HG03457 (cell line): ENCODE results near the gene ULK1.
A peak's percentile ranks its signal among the peaks of the same experiment; 100 is the strongest.
"Not testable (repeated sequence)": the region's sequence is repeated elsewhere in the genome, so short reads cannot be mapped to it uniquely, and the experiment has no call there.

Experiments
- ATAC-seq: cut with Tn5 transposase; IDR thresholded peaks from one replicate; pipeline ENCODE4 v1.9.1; 2021; ENCODE audit warnings: moderate number of reproducible peaks; ENCODE audit not compliant: unreplicated experiment

Gene ULK1

DNA sequence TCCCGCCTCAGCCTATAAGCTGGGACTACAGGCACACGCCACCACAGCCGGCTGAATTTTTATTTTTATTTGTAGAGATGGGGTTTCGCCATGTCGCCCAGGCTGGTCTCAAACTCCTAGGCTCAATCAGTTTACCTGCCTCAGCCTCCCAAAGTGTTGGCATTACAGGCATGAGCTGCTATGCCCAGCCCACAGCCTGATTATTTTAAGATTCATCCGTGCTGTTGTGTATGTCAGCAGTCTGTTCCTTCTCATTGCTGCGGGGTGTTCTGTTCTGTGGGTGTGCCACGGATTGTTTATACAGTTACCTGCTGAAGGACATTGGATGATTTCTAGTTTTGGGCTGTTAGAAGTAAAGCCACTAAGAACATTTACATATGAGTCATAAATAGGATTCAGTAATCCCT, 45.7 kb downstream of the ULK1 start:
- no peak for ATAC-seq

DNA sequence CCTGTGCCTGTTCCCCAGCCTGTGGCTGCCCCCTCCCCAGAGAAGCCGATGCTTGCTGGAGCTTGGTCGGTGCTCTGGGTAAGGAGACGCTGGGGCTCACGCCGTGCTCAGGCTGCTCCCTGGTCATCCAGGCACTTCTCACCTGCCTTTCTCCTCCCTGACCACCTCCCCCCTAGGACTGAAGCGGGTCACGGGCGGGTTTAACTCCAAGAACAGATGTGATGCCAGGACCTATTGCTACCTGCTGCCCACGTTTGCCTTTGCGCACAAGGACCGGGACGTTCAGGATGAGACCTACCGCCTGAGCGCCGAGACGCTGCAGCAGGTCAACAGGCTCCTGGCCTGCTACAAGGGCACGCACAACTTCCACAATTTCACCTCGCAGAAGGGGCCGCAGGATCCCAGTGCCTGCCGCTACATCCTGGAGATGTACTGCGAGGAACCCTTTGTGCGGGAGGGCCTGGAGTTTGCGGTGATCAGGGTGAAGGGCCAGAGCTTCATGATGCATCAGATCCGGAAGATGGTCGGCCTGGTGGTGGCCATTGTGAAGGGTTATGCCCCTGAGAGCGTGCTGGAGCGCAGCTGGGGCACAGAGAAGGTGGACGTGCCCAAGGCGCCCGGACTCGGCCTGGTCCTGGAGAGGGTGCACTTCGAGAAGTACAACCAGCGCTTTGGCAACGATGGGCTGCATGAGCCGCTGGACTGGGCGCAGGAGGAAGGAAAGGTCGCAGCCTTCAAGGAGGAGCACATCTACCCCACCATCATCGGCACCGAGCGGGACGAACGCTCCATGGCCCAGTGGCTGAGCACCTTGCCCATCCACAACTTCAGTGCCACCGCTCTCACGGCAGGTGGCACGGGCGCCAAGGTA, 46.9 kb downstream of the ULK1 start:
- ATAC-seq, result no peak

- ATAC-seq, result no peak
Observed at GRCh38 chr12:131941987-131942341, 47.5 kb downstream of the ULK1 start.

DNA sequence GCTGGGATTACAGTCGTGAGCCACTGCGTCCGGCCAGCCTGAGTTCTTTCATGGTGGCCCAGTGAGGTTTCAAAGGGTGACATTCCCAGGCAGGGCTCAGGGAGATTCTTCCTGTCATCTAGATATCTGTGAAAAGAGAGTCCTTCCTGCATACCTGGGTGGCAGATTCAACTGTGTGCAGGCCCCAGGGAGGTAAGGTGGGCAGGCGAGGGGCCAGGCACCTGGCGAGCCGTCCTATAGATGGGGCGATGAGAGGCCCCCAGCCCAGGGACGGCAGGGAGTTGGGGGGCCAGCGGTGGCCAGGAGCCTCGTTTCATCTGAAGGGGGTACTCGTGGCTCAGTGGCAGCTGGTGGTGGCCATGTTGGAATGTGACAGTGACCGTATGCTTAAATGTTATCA, 48.2 kb downstream of the ULK1 start:
- ATAC-seq, result no peak

- no peak for ATAC-seq
Observed at GRCh38 chr12:131943389-131943788, 49.0 kb downstream of the ULK1 start.

GRCh38 chr12:131943876-131944275, 49.5 kb downstream of the ULK1 start:
- ATAC-seq, result no peak

DNA sequence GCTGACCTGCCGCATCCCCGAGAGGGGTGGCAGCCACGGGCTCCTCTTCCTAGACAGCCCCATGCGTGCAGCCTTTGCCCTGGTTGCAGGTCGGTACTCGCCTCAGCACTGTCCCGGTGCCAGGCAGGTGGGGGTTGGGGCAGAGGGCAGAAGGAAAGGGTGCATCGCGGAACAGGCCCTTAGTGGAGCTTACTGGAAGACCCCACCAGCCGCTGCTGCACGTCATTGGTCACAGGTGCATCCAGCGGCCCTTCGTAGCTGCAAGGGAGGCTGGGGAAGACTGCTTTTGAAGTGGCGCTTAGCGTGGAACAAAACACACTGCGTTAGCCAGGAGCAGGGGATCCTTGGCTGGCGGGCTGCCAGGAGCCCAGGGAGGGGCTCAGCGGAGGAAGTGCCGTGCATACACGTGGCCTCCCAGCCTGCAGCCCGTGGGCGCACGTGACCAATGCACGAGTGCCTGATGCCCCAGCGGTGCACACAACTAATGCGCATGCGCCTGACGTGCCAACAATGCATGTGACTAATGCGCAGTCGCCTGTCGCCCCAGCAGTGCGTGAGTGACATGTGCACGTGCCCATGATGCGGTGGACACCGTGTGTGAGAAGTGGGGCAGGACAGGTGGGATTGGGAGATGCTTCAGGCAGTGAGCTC, 50.3 kb downstream of the ULK1 start:
- no peak for ATAC-seq

GRCh38 chr12:131946757-131947156, 52.3 kb downstream of the ULK1 start:
- ATAC-seq, result no peak

DNA sequence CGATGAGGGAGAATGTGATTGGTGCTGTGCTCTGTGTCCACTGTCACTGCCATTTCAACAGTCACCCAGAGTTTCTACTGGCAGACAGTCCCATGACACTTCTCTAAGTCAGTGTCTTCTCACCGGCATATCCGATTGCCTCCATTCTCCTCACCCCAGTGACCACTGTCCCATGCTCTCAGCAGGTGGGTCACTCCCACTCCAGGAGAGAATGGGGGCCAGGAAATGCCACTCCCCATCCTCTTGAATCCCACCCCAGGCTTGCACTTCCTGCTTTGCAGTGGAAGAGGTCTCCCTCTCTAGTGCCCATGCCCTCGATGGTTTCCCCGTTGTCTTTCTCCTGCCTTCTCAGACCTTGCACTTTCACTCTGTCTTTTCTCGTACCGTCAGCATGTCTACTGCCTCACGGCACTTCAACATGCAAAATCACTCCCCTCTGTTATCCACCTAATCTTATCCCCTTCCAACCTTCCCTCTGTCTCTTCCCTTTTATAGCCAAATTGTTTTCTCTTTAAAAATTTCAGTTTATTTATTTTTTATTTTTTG, 53.1 kb downstream of the ULK1 start:
- no peak for ATAC-seq

DNA sequence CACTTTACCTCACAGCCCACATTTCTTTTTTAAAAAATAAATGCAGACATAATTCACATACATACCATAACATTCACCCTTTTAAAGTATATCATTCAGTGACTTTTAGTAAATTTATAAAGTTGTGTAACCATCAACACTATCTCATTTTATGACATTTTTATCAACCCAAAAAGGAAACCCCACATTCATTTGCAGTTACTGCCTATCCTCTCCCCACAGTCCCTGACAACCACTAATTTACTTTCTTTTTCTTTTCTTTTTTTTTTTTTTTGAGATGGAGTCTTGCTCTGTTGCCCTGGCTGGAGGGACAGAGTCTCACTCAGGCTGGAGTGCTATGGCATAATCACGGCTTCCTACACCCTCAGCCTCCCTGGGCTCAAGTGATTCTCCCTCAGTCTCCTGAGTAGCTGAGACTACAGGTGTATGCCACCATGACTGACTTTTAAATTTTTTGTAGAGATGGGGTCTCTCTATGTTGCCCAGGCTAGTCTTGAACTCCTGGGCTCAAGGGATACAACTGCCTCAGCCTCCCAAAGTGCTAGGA, 53.8 kb downstream of the ULK1 start:
- no peak for ATAC-seq

- ATAC-seq, result not testable (repeated sequence)
Observed at GRCh38 chr12:131948713-131949430, 54.5 kb downstream of the ULK1 start.

DNA sequence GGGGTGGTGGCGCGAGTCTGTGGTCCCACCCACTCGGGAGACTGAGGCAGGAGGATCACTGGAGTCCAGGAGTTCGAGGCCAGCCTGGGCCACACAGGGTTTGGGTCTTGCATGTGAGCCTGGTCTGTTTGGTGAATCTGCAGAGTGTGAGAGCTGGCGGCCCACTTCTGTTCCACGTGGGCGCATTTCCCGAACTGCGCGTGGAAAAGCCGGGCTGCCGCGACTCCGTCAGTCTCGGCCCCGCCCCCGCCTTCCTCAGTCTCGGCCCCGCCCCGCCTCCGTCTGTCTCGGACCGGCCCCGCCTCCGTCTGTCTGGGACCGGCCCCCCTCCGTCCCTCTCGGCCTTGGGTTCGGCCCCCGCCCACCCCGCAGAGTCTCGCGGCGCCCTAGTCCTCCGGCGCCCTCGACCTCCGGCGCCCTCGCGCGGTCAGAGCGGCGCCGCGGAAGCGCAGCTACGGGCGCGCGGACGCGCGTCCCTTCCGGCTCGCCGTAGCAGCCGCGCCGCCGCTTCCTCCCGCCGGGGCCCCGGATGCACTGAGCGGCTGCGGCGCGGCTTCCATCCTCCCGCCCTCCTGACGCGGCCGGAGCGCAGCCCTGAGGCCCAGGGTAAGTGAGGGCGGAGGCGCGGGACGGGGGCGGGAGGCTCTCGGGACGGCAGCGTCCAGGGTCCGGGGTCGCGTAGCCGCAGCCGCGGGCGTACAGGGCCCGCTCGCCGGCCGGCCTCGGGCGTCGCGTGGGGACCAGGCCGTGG, 55.2 kb downstream of the ULK1 start, which contains the start of gene EP400:
Gene EP400 (plus strand): TSS at position 512 of the 751 bp plus-strand sequence. CDS start 10,678 bp downstream, outside the sequence.
- ATAC-seq, result peak; percentile 76

- ATAC-seq, result peak; percentile 19
Observed at GRCh38 chr12:131950182-131950913, 55.9 kb downstream of the ULK1 start.

DNA sequence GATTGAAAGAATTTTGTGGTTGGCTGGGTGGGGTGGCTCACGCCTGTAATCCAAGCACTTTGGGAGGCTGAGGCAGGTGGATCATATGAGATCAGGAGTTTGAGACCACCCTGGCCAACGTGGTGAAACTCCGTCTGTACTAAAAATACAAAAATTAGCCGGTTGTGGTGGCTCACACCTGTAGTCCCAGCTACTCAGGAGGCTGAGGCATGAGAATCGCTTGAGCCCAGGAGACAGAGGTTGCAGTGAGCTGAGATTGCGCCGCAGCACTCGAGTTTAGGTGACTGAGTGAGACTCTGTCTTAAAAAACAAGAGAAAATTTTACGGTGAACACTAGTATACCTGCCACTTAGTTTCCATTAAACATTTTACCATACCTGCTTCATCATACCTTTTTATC, 59.4 kb downstream of the ULK1 start:
- not testable (repeated sequence) for ATAC-seq

DNA sequence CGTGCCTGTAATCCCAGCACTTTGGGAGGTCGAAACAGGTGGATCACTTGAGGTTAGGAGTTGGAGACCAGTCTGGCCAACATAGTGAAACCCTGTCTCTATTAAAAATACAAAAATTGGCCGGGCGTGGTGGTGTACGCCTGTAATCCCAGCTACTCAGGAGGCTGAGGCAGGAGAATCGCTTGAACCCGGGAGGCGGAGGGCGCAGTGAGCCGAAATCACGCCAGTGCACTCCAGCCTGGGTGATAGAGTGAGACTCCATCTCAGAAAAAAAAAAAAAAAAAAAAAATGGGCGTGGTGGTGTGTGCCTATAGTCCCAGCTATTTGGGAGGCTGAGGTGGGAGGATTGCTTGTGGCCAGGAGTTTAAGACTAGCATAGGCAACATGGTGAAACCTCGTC, 60.0 kb downstream of the ULK1 start:
- ATAC-seq, result not testable (repeated sequence)

GRCh38 chr12:131959116-131959515, 64.7 kb downstream of the ULK1 start:
- no peak for ATAC-seq

GRCh38 chr12:131959641-131960589, 65.5 kb downstream of the ULK1 start:
- ATAC-seq, result no peak

GRCh38 chr12:131960590-131961325, 66.3 kb downstream of the ULK1 start:
- ATAC-seq, result not testable (repeated sequence)
